ENCODE measurements around the gene CIB2.

The CIB2 gene

GRCh38 chr15:78149068-78149804, 18.0 kb upstream of the CIB2 start, which contains the start of gene IDH3A:
IDH3A (plus strand) TSS chr15:78149362; CDS start chr15:78149404, 42 bp downstream.
- DNase-seq (ENCODE audit: low read depth in 2 of 2), result peak; percentile 99 to 100

- no peak for DNase-seq (ENCODE audit: low read depth in 2 of 2)
These were observed 17.3 kb upstream of the CIB2 start for GRCh38 chr15:78148392-78149067.

- DNase-seq (ENCODE audit: low read depth in 2 of 2), result no peak
These were observed 16.3 kb upstream of the CIB2 start for GRCh38 chr15:78147566-78147965.

GRCh38 chr15:78146425-78147154, 15.3 kb upstream of the CIB2 start:
- DNase-seq (ENCODE audit: low read depth in 2 of 2), result no peak

- no peak for DNase-seq (ENCODE audit: low read depth in 2 of 2)
These were observed 11.1 kb upstream of the CIB2 start for GRCh38 chr15:78142332-78142731.

GRCh38 chr15:78140292-78140691, 9.0 kb upstream of the CIB2 start:
- DNase-seq (ENCODE audit: low read depth in 2 of 2), result no peak

- no peak for DNase-seq (ENCODE audit: low read depth in 2 of 2)
These were observed 8.3 kb upstream of the CIB2 start for GRCh38 chr15:78139578-78139977.

GRCh38 chr15:78133801-78134200, 2.6 kb upstream of the CIB2 start:
- no peak for DNase-seq (ENCODE audit: low read depth in 2 of 2)

- no peak for DNase-seq (ENCODE audit: low read depth in 2 of 2)
These were observed 565 bp downstream of the CIB2 start for GRCh38 chr15:78130466-78131294.

GRCh38 chr15:78129751-78130287, 1.4 kb downstream of the CIB2 start:
- no peak for DNase-seq (ENCODE audit: low read depth in 2 of 2)

- no peak for DNase-seq (ENCODE audit: low read depth in 2 of 2)
These were observed 2.0 kb downstream of the CIB2 start for GRCh38 chr15:78129077-78129750.

GRCh38 chr15:78127882-78128281, 3.4 kb downstream of the CIB2 start:
- no peak for DNase-seq (ENCODE audit: low read depth in 2 of 2)

GRCh38 chr15:78125267-78125666, 6.0 kb downstream of the CIB2 start:
- no peak for DNase-seq (ENCODE audit: low read depth in 2 of 2)

- no peak for DNase-seq (ENCODE audit: low read depth in 2 of 2)
These were observed 10.7 kb downstream of the CIB2 start for GRCh38 chr15:78120523-78120922.

- DNase-seq (ENCODE audit: low read depth in 2 of 2), result no peak
These were observed 18.7 kb downstream of the CIB2 start for GRCh38 chr15:78112551-78112950.

- DNase-seq (ENCODE audit: low read depth in 2 of 2), result no peak
These were observed 19.5 kb downstream of the CIB2 start for GRCh38 chr15:78111788-78112187.

GRCh38 chr15:78110916-78111475, 20.2 kb downstream of the CIB2 start:
- DNase-seq (ENCODE audit: low read depth in 2 of 2), result no peak

GRCh38 chr15:78110096-78110495, 21.1 kb downstream of the CIB2 start:
- no peak for DNase-seq (ENCODE audit: low read depth in 2 of 2)

GRCh38 chr15:78109156-78109555, 22.1 kb downstream of the CIB2 start:
- no peak for DNase-seq (ENCODE audit: low read depth in 2 of 2)

GRCh38 chr15:78108300-78109084, 22.8 kb downstream of the CIB2 start:
- DNase-seq (ENCODE audit: low read depth in 2 of 2), result peak; percentile 66 to 73

Measured in stimulated activated CD8-positive, alpha-beta memory T cell treated with anti-CD3 and anti-CD28 coated beads, Interleukin-7, amount 100 ng/mL, for 1 hour (primary cell).